GM18858 (cell line): Measurements from ENCODE around the gene FAM131C.

ENCODE experiments used
- ATAC-seq: cut with Tn5 transposase; IDR thresholded peaks from one replicate; pipeline ENCODE4 v1.9.1; 2021; ENCODE audit not compliant: unreplicated experiment

Gene FAM131C

GRCh38 chr1:16017461-16018303 is 55.8 kb downstream of the FAM131C start, which contains the start of gene HSPB7:
TSS of gene HSPB7 (minus strand) at chr1:16018043. CDS start at chr1:16017963, 80 bp downstream.
- no peak for ATAC-seq

- no peak for ATAC-seq
Observed at GRCh38 chr1:16017076-16017460, 56.4 kb downstream of the FAM131C start.

DNA sequence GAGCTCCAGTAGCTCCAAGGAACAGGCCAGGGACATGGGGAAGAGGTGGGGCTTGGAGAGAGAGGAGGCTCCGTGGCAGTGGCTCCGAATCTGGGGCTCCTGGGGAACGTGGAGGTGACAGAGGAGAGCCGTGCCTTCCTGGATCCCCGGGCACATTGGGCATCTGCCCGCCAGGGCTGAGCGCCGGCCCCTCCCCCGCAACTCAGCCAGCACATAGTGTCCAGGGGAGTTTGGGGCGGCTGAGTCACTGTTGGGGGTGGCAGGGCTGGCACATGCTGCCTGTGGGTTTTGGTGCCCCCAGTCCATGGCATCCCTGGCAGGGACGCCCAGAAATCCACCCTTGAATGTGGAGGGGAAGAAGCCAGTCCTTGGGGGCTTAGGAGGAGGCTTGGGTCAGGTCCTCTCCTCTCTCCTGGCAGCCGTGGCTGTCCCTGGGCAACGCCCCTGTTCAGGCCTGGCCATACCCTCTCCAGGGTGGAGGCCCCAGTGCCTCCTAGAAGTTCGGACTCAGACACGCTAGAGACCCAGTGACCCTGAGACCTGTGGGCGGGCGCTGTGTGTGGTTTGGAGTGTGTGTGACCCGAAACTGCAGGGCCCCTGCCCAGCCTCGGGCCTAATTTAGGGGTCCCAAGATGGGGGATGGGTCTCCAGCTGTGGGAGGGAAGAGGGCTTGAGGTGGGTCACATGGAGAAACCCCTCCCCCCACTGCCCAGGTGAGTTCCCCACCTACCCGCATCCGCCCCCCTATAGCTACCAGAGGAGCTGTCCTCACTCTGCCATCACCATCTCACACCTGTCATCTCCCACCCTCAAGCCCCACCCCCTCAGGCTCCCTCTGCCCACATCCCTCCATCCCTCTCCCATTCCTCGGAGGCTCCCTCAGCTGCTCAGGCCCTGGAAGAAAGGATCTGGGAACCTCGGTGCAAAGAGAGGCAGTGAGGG is 57.2 kb downstream of the FAM131C start:
- ATAC-seq, result no peak

GRCh38 chr1:16015491-16015890 is 58.0 kb downstream of the FAM131C start:
- no peak for ATAC-seq

- no peak for ATAC-seq
Observed at GRCh38 chr1:16014509-16015482, 58.7 kb downstream of the FAM131C start.

DNA sequence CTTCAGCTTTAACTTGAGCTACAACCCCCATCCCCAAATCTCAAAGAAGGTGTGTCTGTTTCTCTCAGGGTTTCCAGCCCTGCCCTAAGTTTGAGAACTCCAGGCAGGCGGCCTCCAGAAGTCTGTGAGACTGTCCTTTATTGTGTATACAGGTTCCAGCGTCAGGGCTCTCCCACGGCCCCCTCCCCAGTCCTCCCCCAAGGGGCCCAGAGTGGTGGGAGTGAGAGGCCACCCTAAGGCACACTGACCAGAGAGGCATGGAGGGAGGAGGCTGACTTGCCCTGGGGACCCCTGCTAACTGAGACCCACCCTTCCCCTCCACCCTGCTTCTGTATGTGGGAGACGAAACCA is 59.6 kb downstream of the FAM131C start:
- ATAC-seq, result no peak

DNA sequence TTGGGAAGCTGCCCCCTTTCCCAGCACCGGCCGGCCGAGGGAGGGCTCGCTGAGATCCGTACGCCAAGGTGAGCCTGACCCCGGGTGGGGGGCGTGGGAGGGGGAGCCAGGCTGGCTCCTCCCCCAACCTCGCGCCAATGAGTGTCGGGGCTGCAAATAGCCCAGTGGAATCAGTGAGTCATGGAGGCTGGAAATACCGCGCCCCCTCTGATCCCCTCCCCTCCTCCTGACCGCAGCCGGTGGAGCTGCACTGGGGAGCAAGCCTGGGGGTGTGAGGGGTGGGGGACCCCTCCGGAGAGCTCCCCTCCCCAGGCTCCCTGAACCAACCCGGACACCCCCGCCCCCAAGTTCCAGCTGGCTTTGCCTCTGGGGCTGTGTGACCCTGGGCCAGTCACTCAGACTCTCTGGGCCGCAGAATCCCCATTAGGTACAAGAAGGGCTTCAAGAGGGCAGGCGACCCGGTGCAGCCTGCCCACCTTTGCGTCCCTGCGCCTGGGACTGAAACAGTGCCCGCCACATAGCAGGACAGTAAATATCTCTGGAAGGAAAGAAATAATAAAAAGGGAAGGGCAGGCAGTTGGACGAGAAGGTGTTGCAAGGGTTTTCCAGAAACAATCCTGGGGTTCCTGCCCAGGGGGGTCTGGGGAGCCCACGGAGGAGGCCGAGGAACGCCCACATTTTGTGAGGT is 60.1 kb downstream of the FAM131C start:
- ATAC-seq, result no peak

- no peak for ATAC-seq
Observed at GRCh38 chr1:16012590-16013219, 60.7 kb downstream of the FAM131C start.

DNA sequence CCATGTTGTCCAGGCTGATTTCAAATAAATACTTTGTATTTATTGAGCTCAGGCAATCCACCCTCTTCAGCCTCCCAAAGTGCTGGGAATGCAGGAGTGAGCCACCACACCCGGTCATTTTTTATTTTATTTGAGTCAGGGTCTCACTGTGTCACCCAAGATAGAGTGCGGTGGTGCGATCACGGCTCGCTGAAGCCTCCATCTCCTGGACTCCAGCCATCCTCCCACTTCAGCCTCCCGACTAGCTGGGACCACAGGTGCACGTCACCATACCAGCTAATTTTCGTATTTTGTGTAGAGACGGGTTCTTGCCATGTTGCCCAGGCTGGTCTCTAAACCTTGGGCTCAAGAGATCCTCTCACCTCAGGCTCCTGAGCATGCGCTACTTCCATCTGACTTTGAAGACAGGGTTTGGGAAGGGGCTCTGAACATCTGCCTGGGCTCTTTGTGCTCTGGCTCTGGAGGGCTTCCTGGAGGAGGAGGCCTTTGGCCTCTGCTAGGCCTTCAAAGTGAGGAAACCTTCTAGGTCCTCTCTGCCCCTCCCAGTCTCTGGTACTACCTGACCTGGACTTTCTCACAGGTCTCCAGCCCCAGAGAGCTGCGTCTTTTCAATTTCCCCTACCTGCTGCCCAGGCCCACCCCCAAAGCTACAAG is 61.4 kb downstream of the FAM131C start:
- no peak for ATAC-seq

DNA sequence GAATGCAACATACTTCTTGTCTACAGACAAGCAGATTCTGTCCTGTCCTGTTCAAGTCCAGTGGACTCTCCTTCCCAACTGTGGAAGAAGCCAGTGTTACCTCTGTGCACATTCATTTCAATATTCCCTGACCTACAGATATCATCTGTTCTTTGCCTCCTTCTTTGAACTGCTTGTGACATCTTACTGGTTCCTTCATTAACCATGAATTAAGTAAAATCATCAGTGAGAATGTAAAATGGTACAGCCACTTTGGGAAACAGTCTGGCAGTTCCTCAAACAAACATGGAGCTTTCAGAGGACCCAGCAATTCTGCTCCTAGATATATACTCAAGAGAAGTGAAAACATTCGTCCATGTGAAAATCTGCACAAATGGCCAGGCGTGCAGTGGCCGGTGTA is 62.6 kb downstream of the FAM131C start:
- no peak for ATAC-seq

DNA sequence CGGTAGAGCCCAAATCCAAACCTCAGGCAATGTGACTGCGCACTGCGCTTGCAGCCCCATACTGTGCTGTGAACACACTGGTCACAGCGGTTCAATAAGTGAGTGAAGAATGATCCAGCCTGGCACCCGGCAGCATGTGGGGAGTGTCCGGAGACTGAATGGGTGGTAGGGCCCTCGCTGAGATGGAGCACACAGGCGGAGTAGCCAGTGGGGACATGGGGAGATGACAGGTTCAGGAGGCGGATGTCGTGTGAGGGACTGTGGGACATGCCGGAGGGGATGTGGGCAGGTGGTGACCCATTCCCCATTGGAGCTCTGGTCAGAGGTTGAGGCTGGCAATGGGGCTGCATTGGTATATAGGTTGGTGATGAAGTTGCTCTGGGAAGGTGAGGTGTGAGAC is 63.8 kb downstream of the FAM131C start:
- ATAC-seq, result no peak

- ATAC-seq, result no peak
Observed at GRCh38 chr1:16009030-16009460, 64.4 kb downstream of the FAM131C start.
